IMR-90 (cell line): ENCODE data around the gene TMEM14C. TPM values are rescaled to one million over a fixed set of nuclear protein-coding genes. Genes with fewer than 3 reads are reported as not detected.

ENCODE experiments used
- ATAC-seq: fragments of 200-7000 bp; cut with Tn5 transposase; 2 replicates; pipeline ENCODE4 v1.9.1; 2020; ENCODE audit warnings: low read depth, mild to moderate bottlenecking, moderate library complexity
- BruUV-seq: library from RNA; stranded (reverse); fragments of 400-500 nt; replicated peaks from 2 replicates; lab custom pipeline; 2021; lab: Mats Ljungman, UMichigan
- CTCF ChIA-PET: fragments of 300-600 bp; formaldehyde crosslinking; extraction: SDS; loops from one replicate; lab custom pipeline; 2021; ENCODE audit warnings: antibody characterized with exemption; lab: Yijun Ruan, JAX
- POLR2A ChIA-PET: fragments of 300-600 bp; sonication (Branson Sonifier 250); formaldehyde crosslinking; loops from one replicate; lab custom pipeline; 2022; ENCODE audit warnings: antibody characterized with exemption; ENCODE audit not compliant: unreplicated experiment; lab: Charles Lee
- DNase-seq: peaks from one replicate; pipeline ENCODE4 v3.0.0; 2013
- H2AFZ ChIP-seq: replicated peaks from 2 replicates; pipeline ENCODE3; 2013; ENCODE audit warnings: low read length, mild to moderate bottlenecking; ENCODE audit not compliant: poor library complexity
- H2AK5ac ChIP-seq: 2 replicates; pipeline ENCODE4 v1.6.1; 2013; ENCODE audit warnings: low read depth, low read length, inconsistent platforms
- H2AK9ac ChIP-seq: replicated peaks from 2 replicates; pipeline ENCODE3; 2013; ENCODE audit warnings: mild to moderate bottlenecking, low read depth, low read length, moderate library complexity; ENCODE audit not compliant: poor library complexity
- H2BK120ac ChIP-seq: 2 replicates; pipeline ENCODE4 v1.6.1; 2013; ENCODE audit warnings: low read depth, low read length, inconsistent platforms
- H2BK15ac ChIP-seq: 3 replicates; pipeline ENCODE4 v1.6.1; 2013; ENCODE audit warnings: low read depth, low read length, inconsistent platforms
- H2BK20ac ChIP-seq: 2 replicates; pipeline ENCODE4 v1.6.1; 2013; ENCODE audit warnings: low read depth, mild to moderate bottlenecking, inconsistent platforms, low read length, moderate library complexity
- H2BK5ac ChIP-seq: 2 replicates; pipeline ENCODE4 v1.6.1; 2013; ENCODE audit warnings: mild to moderate bottlenecking, low read depth, low read length, inconsistent platforms; ENCODE audit not compliant: poor library complexity, severe bottlenecking
- H3K14ac ChIP-seq: replicated peaks from 2 replicates; pipeline ENCODE4 v1.6.1; 2013; ENCODE audit warnings: low read depth, low read length, inconsistent platforms
- H3K18ac ChIP-seq: 2 replicates; pipeline ENCODE4 v1.6.1; 2013; ENCODE audit warnings: low read depth, low read length, control low read depth
- H3K23ac ChIP-seq: 2 replicates; pipeline ENCODE4 v1.6.1; 2013; ENCODE audit warnings: low read depth, low read length, inconsistent platforms
- H3K27ac ChIP-seq: 2 replicates; pipeline ENCODE4 v1.5.1; 2013; ENCODE audit warnings: mild to moderate bottlenecking, control low read depth, low read length; ENCODE audit not compliant: insufficient read depth
- H3K27me3 ChIP-seq: 2 replicates; pipeline ENCODE4 v1.6.1; 2013; ENCODE audit warnings: low read length; ENCODE audit not compliant: control insufficient read depth, insufficient read depth
- H3K36me3 ChIP-seq: 2 replicates; pipeline ENCODE4 v1.6.1; 2013; ENCODE audit warnings: low read length, mixed read lengths; ENCODE audit not compliant: control insufficient read depth, insufficient read depth
- H3K4ac ChIP-seq: 2 replicates; pipeline ENCODE4 v1.6.1; 2013; ENCODE audit warnings: low read depth, low read length, inconsistent platforms
- H3K4me1 ChIP-seq: 2 replicates; pipeline ENCODE4 v1.6.1; 2013; ENCODE audit warnings: low read length, mixed read lengths; ENCODE audit not compliant: control insufficient read depth, insufficient read depth
- H3K4me2 ChIP-seq: 2 replicates; pipeline ENCODE4 v1.6.1; 2013; ENCODE audit warnings: low read depth, mild to moderate bottlenecking, control low read depth, low read length, moderate library complexity
- H3K4me3 ChIP-seq: 2 replicates; pipeline ENCODE4 v1.5.1; 2013; ENCODE audit warnings: low read depth, mild to moderate bottlenecking, control low read depth, low read length, moderate library complexity; ENCODE audit not compliant: insufficient read depth
- H3K56ac ChIP-seq: 2 replicates; pipeline ENCODE4 v1.6.1; 2013; ENCODE audit warnings: low read length, inconsistent platforms; ENCODE audit not compliant: insufficient read depth; ENCODE audit errors: extremely low read depth
- H3K79me1 ChIP-seq, 2 experiments: 2 replicates each; pipeline ENCODE4 v1.6.1; 2013; ENCODE audit warnings: low read length in 2 of 2, inconsistent platforms in 1 of 2, low read depth in 1 of 2
- H3K9ac ChIP-seq: 2 replicates; pipeline ENCODE4 v1.6.1; 2013; ENCODE audit warnings: low read depth, low read length, control low read depth
- H3K9me1 ChIP-seq: 2 replicates; pipeline ENCODE4 v1.6.1; 2013; ENCODE audit warnings: low read length, inconsistent platforms; ENCODE audit not compliant: insufficient read depth
- H3K9me3 ChIP-seq: 2 replicates; pipeline ENCODE4 v1.6.1; 2013; ENCODE audit warnings: low read length; ENCODE audit not compliant: control insufficient read depth, insufficient read depth
- H4K20me1 ChIP-seq: 2 replicates; pipeline ENCODE4 v1.6.1; 2013; ENCODE audit warnings: low read length, inconsistent platforms; ENCODE audit not compliant: insufficient read depth
- H4K5ac ChIP-seq: 2 replicates; pipeline ENCODE4 v1.6.1; 2013; ENCODE audit warnings: mild to moderate bottlenecking, low read depth, low read length, control low read depth
- H4K8ac ChIP-seq, 2 experiments: 2 replicates each; pipeline ENCODE4 v1.6.1; 2013; ENCODE audit warnings: low read depth in 2 of 2, low read length in 2 of 2, control low read depth in 1 of 2, inconsistent platforms in 1 of 2
- H4K91ac ChIP-seq: 2 replicates; pipeline ENCODE4 v1.6.1; 2013; ENCODE audit warnings: low read depth, low read length, inconsistent platforms; ENCODE audit not compliant: insufficient read depth
- BHLHE40 ChIP-seq: fragments of 150-350 bp; IDR thresholded peaks from 2 replicates; pipeline ENCODE4 v1.6.1; 2016; ENCODE audit warnings: mild to moderate bottlenecking, low read depth, low read length
- CEBPB ChIP-seq: IDR thresholded peaks from 2 replicates; pipeline ENCODE4 v1.6.1; 2012; ENCODE audit warnings: low read depth, low read length, improper control_type of control experiment
- CHD1 ChIP-seq: IDR thresholded peaks from 2 replicates; pipeline ENCODE4 v1.6.1; 2012; ENCODE audit warnings: low read depth, low read length, improper control_type of control experiment
- CTCF ChIP-seq: conservative IDR thresholded peaks from 2 replicates; pipeline ENCODE4 v1.5.1; 2012; ENCODE audit warnings: mild to moderate bottlenecking, low read depth, low read length, improper control_type of control experiment
- ELK1 ChIP-seq: fragments of 150-350 bp; IDR thresholded peaks from 2 replicates; pipeline ENCODE4 v1.6.1; 2016; ENCODE audit warnings: low read depth, mild to moderate bottlenecking, low read length, moderate library complexity, borderline replicate concordance
- FOS ChIP-seq: fragments of 150-350 bp; IDR thresholded peaks from 2 replicates; pipeline ENCODE4 v1.6.1; 2016; ENCODE audit warnings: low read depth, low read length
- MAFK ChIP-seq: IDR thresholded peaks from 2 replicates; pipeline ENCODE4 v1.6.1; 2012; ENCODE audit warnings: low read depth, low read length, improper control_type of control experiment
- MAZ ChIP-seq: IDR thresholded peaks from 2 replicates; pipeline ENCODE4 v1.6.1; 2012; ENCODE audit warnings: low read depth, mild to moderate bottlenecking, low read length, improper control_type of control experiment, moderate library complexity, borderline replicate concordance
- MXI1 ChIP-seq: IDR thresholded peaks from 2 replicates; pipeline ENCODE4 v1.6.1; 2012; ENCODE audit warnings: low read depth, mild to moderate bottlenecking, low read length, moderate library complexity, borderline replicate concordance
- NFE2L2 ChIP-seq: fragments of 150-350 bp; IDR thresholded peaks from 2 replicates; pipeline ENCODE4 v1.6.1; 2016; ENCODE audit warnings: low read depth, mild to moderate bottlenecking, low read length
- POLR2A ChIP-seq: IDR thresholded peaks from 2 replicates; pipeline ENCODE4 v1.6.1; 2012; ENCODE audit warnings: mild to moderate bottlenecking, low read depth, low read length
- RAD21 ChIP-seq: IDR thresholded peaks from 2 replicates; pipeline ENCODE4 v1.6.1; 2012; ENCODE audit warnings: low read length, improper control_type of control experiment
- RCOR1 ChIP-seq: IDR thresholded peaks from 2 replicates; pipeline ENCODE4 v1.6.1; 2012; ENCODE audit warnings: mild to moderate bottlenecking, low read length, improper control_type of control experiment; ENCODE audit not compliant: insufficient replicate concordance
- RFX5 ChIP-seq: IDR thresholded peaks from 2 replicates; pipeline ENCODE4 v1.8.0; 2012; ENCODE audit warnings: low read depth, mild to moderate bottlenecking, low read length, moderate library complexity
- SMC3 ChIP-seq: fragments of 150-350 bp; IDR thresholded peaks from 2 replicates; pipeline ENCODE4 v1.6.1; 2016; ENCODE audit warnings: low read depth, mild to moderate bottlenecking, antibody characterized with exemption, low read length, moderate library complexity
- USF2 ChIP-seq: fragments of 150-350 bp; IDR thresholded peaks from 2 replicates; pipeline ENCODE4 v1.6.1; 2017; ENCODE audit warnings: mild to moderate bottlenecking, antibody characterized with exemption, low read length, low read depth
- WGBS, 2 experiments: methylation state at CpG; one replicate each; pipeline versions ENCODE4 v1.1.5 to v1.1.7; 2013; ENCODE audit warnings: missing lambda C conversion rate in 2 of 2; ENCODE audit not compliant: insufficient read length in 1 of 2; ENCODE audit errors: extremely low coverage in 2 of 2; 5-methylcytosine and 5-hydroxymethylcytosine counted together
- dilution Hi-C: fragments of 300-500 bp; cut with HindIII; formaldehyde crosslinking; loops from one replicate; pipeline ENCODE4 v1.14.3; 2018; ENCODE audit warnings: low sequenced_read_pairs; ENCODE audit not compliant: unreplicated experiment
- in situ Hi-C: fragments of 300-500 bp; cut with MboI; formaldehyde crosslinking; loops from 3 replicates; pipeline ENCODE4 v1.14.3; 2019; ENCODE audit warnings: low sequenced_read_pairs, inconsistent platforms, mixed read lengths
- intact Hi-C: fragments of 100-400 bp; cut with micrococcal nuclease; formaldehyde crosslinking; loops from 2 replicates; pipeline ENCODE4 v1.10.0; 2022
- polyA plus RNA-seq, 3 experiments: library from polyadenylated mRNA; depleted of rRNA; stranded (reverse); fragments of >200 nt; gene quantifications; 2 replicates each; pipeline ENCODE4 v1.2.3, GENCODE V29; 2012; ENCODE audit warnings: low replicate concordance in 1 of 3
- total RNA-seq: library from RNA; depleted of rRNA; stranded (reverse); fragments of >200 nt; gene quantifications from 2 replicates; pipeline ENCODE4 v1.2.3, GENCODE V29; 2012

Gene TMEM14C
- total and polyA plus RNA-seq, 2 of the 4 experiments (the other 2 are of a cell fraction), result 129 to 175 TPM

- Histone ChIP-seq H3K4me2 (no peak overlapping the region), H4K5ac (no peak overlapping the region), H2AFZ (no peak overlapping the region), H3K27me3 (no peaks in the 10 kb centered on the region), H2BK15ac (no peak overlapping the region), H2BK20ac (no peak overlapping the region), H2AK9ac (no peak overlapping the region), H3K9me3 (no peaks in the 10 kb centered on the region), H2AK5ac (no peak overlapping the region), H2BK120ac (no peak overlapping the region), H3K4me3 (no peak overlapping the region), H3K9me1 (no peaks in the 10 kb centered on the region), H4K8ac (no peak overlapping the region), H3K4ac (no peak overlapping the region), H3K14ac (no peak overlapping the region), H3K23ac (no peak overlapping the region), H3K36me3 (peaks cover 4% of the 10 kb centered on the region; the same call in 1 of the 2 replicates), H3K79me1 (no peaks in the 10 kb centered on the region), H3K27ac (no peak overlapping the region), H4K20me1 (no peaks in the 10 kb centered on the region), H2BK5ac (no peak overlapping the region), H3K4me1 (no peaks in the 10 kb centered on the region), H3K56ac (no peak overlapping the region), H4K91ac (no peak overlapping the region), H3K9ac (no peak overlapping the region), H3K18ac (no peak overlapping the region)
- ChIA-PET CTCF (no interaction called here), POLR2A (no interaction called here)
- BruUV-seq, result no TSS peak
- ATAC-seq (no peak), DNase-seq (no peak)
- 86% methylated on average over 1 of the region's 3 CpGs; no CpG with 5 or more reads in 1 of the 2 experiments for WGBS, 2 experiments
- intact Hi-C loops, result no loop called here
- in situ Hi-C loops, result no loop called here
- dilution Hi-C loops, result no loop called here
- no peak for TF ChIP-seq CHD1
- TF ChIP-seq MXI1, result no peak
- TF ChIP-seq CEBPB, result no peak
- no peak for TF ChIP-seq MAZ
- no peak for TF ChIP-seq RAD21
- TF ChIP-seq USF2, result no peak
- no peak for TF ChIP-seq FOS
- TF ChIP-seq ELK1, result no peak
- TF ChIP-seq CTCF, result no peak
- no peak for TF ChIP-seq RFX5
- TF ChIP-seq MAFK, result no peak
- no peak for TF ChIP-seq POLR2A
- TF ChIP-seq SMC3, result no peak
- TF ChIP-seq RCOR1, result no peak
- TF ChIP-seq NFE2L2, result no peak
- TF ChIP-seq BHLHE40, result no peak
These were observed 55.4 kb downstream of the TMEM14C start for GRCh38 chr6:10778230-10778629.
